GM23338 (cell line): Measurements from ENCODE around the gene TNFRSF1A.

Experiments used
- EZH2phosphoT487 ChIP-seq: fragments of 200-600 bp; sonication (generic); IDR thresholded peaks from one replicate; pipeline ENCODE4 v1.8.1; 2018; ENCODE audit warnings: antibody characterized with exemption; ENCODE audit not compliant: unreplicated experiment
- JUNB ChIP-seq: IDR thresholded peaks from one replicate; pipeline ENCODE4 v1.6.1; 2016; ENCODE audit warnings: antibody characterized with exemption; ENCODE audit not compliant: unreplicated experiment
- NANOG ChIP-seq: IDR thresholded peaks from 2 replicates; pipeline ENCODE4 v1.6.1; 2016; ENCODE audit warnings: antibody characterized with exemption, borderline replicate concordance
- POLR2AphosphoS5 ChIP-seq: IDR thresholded peaks from 2 replicates; pipeline ENCODE4 v1.6.1; 2016; ENCODE audit warnings: antibody characterized with exemption, low read depth
- TF ChIP-seq, protein P1 (sequence below), 2 experiments: fragments of 200-600 bp in 1 of 2; sonication (generic) in 1 of 2; conservative IDR thresholded peaks; 2 replicates each; pipeline versions ENCODE4 v1.5.1 to v1.6.1; 2016 to 2017; ENCODE audit warnings: antibody characterized with exemption in 2 of 2, low read depth in 2 of 2, mild to moderate bottlenecking in 2 of 2, moderate library complexity in 1 of 2

DNA sequence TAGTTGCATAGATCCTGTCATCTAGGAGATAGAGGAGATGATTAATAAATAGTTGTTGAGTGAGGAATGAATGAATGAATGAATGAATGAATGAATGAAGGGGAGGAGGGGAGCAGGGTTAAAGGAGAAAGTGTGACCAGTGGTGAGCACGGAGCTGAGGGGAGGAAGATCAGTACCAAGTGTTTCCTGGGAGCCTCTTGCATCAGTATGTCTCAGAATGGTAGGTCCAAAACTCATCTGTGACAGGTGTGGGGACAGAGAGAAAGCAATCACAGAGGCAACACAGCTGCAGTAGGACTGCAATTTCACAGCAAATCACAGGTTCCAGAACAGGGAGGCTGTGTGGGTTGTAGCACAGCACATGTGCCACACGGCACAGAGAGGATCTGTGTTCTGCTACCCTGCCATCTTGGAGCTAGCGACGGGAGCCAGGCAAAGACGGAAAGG, 14.5 kb upstream of the TNFRSF1A start:
- TF ChIP-seq, protein P1, sequence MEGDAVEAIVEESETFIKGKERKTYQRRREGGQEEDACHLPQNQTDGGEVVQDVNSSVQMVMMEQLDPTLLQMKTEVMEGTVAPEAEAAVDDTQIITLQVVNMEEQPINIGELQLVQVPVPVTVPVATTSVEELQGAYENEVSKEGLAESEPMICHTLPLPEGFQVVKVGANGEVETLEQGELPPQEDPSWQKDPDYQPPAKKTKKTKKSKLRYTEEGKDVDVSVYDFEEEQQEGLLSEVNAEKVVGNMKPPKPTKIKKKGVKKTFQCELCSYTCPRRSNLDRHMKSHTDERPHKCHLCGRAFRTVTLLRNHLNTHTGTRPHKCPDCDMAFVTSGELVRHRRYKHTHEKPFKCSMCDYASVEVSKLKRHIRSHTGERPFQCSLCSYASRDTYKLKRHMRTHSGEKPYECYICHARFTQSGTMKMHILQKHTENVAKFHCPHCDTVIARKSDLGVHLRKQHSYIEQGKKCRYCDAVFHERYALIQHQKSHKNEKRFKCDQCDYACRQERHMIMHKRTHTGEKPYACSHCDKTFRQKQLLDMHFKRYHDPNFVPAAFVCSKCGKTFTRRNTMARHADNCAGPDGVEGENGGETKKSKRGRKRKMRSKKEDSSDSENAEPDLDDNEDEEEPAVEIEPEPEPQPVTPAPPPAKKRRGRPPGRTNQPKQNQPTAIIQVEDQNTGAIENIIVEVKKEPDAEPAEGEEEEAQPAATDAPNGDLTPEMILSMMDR (conservative IDR thresholded peaks at IDR 0.05; ENCODE audit: low read depth in 2 of 2): no peak
- TF ChIP-seq EZH2phosphoT487 (no peak), JUNB (no peak), NANOG (no peak), POLR2AphosphoS5 (no peak)
